Ammon's horn (tissue), 1 donor: ENCODE results near the gene POLR3G.

Source experiments
- DNase-seq: peaks from one replicate; pipeline ENCODE4 v3.0.0-alpha.2; 2016; ENCODE audit warnings: low spot score

POLR3G gene

GRCh38 chr5:90551376-90551775, 76.7 kb downstream of the POLR3G start:
- no peak for DNase-seq

- DNase-seq: no peak
Observed at GRCh38 chr5:90553711-90554110, 79.0 kb downstream of the POLR3G start.

GRCh38 chr5:90554358-90555006, 79.8 kb downstream of the POLR3G start:
- DNase-seq: no peak

GRCh38 chr5:90555666-90556065, 81.0 kb downstream of the POLR3G start:
- no peak for DNase-seq

GRCh38 chr5:90557391-90557790, 82.7 kb downstream of the POLR3G start:
- no peak for DNase-seq

GRCh38 chr5:90557871-90558270, 83.2 kb downstream of the POLR3G start:
- DNase-seq: no peak

- peak; percentile 79 for DNase-seq
Observed at GRCh38 chr5:90558344-90559192, 83.9 kb downstream of the POLR3G start, which contains the start of gene ADGRV1. Gene ADGRV1 (plus strand): TSS chr5:90558797. CDS start chr5:90558896, 99 bp downstream.

GRCh38 chr5:90560771-90561170, 86.1 kb downstream of the POLR3G start:
- DNase-seq: no peak

GRCh38 chr5:90561766-90562165, 87.1 kb downstream of the POLR3G start:
- no peak for DNase-seq

- DNase-seq: no peak
Observed at GRCh38 chr5:90562341-90562740, 87.7 kb downstream of the POLR3G start.

GRCh38 chr5:90563108-90563507, 88.4 kb downstream of the POLR3G start:
- no peak for DNase-seq
